Spinal cord (tissue), 10 donors: ENCODE measurements around the gene ATP6V1B1. TPM values are rescaled to one million over a fixed set of nuclear protein-coding genes. Genes with fewer than 3 reads are reported as not detected.
A peak's percentile ranks its signal among the peaks of the same experiment; 100 is the strongest.

Source experiments
- DNase-seq, 6 donors: peaks; one replicate each; pipeline versions ENCODE4 v3.0.0 to v3.0.0-alpha.2; 2013 to 2015; ENCODE audit warnings: low spot score in 6 of 6, low read depth in 4 of 6
- H3K27ac ChIP-seq: one replicate; pipeline ENCODE4 v1.5.1; 2013; ENCODE audit warnings: low read depth, low read length, control low read depth
- H3K27me3 ChIP-seq: one replicate; pipeline ENCODE4 v1.6.1; 2013; ENCODE audit warnings: low read length; ENCODE audit not compliant: control insufficient read depth, insufficient read depth
- H3K36me3 ChIP-seq: one replicate; pipeline ENCODE4 v1.6.1; 2013; ENCODE audit warnings: low read length; ENCODE audit not compliant: control insufficient read depth, insufficient read depth
- H3K4me1 ChIP-seq: one replicate; pipeline ENCODE4 v1.6.1; 2013; ENCODE audit warnings: low read length; ENCODE audit not compliant: control insufficient read depth, insufficient read depth
- H3K4me3 ChIP-seq: one replicate; pipeline ENCODE4 v1.5.1; 2013; ENCODE audit warnings: low read depth, low read length, control low read depth
- H3K9me3 ChIP-seq: one replicate; pipeline ENCODE4 v1.6.1; 2013; ENCODE audit warnings: low read length; ENCODE audit not compliant: control insufficient read depth, insufficient read depth
- WGBS: methylation state at CpG from one replicate; pipeline ENCODE4 v1.1.5; 2013; ENCODE audit warnings: missing lambda C conversion rate; ENCODE audit not compliant: insufficient coverage; 5-methylcytosine and 5-hydroxymethylcytosine counted together
- polyA plus RNA-seq, 2 donors: library from polyadenylated mRNA; unstranded; fragments of 120-200 nt; gene quantifications; one replicate each; pipeline ENCODE4 v1.2.1, GENCODE V29; 2013; ENCODE audit not compliant: insufficient read length in 2 of 2
- total RNA-seq, 2 donors: library from RNA; depleted of rRNA in 1 of 2; stranded (reverse); fragments of 120-200 nt in 1 of 2; fragments of >200 nt in 1 of 2; gene quantifications; one replicate each; pipeline versions ENCODE4 v1.2.3 to v1.2.4, GENCODE V29; 2013 to 2014
- donor health status: healthy.

The ATP6V1B1 gene
- total and polyA plus RNA-seq, 4 donors: 0.39 to 0.59 (median 0.40) TPM; not detected in 1

GRCh38 chr2:70906439-70907005, 29.2 kb upstream of the ATP6V1B1 start:
- Histone ChIP-seq H3K27ac (no peak overlapping the region), H3K36me3 (no peaks in the 10 kb centered on the region), H3K4me1 (peaks cover 22% of the 10 kb centered on the region), H3K27me3 (peaks cover 87% of the 10 kb centered on the region), H3K4me3 (no peak overlapping the region), H3K9me3 (no peaks in the 10 kb centered on the region)
- WGBS: 17% methylated on average over 14 of the region's 16 CpGs
- DNase-seq: no peak

GRCh38 chr2:70907130-70908057, 28.3 kb upstream of the ATP6V1B1 start:
- Histone ChIP-seq H3K27ac (no peak overlapping the region), H3K4me1 (peaks cover 16% of the 10 kb centered on the region), H3K27me3 (peaks cover 86% of the 10 kb centered on the region), H3K4me3 (peak overlapping the region; percentile 9), H3K9me3 (no peaks in the 10 kb centered on the region), H3K36me3 (no peaks in the 10 kb centered on the region)
- WGBS: 7% methylated on average over 35 of the region's 40 CpGs
- DNase-seq: peak in 1 of 6 donors; percentile 33

GRCh38 chr2:70916291-70916690, 19.4 kb upstream of the ATP6V1B1 start:
- H3K9me3 ChIP-seq: no peaks in the 10 kb centered on the region
- no peak for DNase-seq
- H3K36me3 ChIP-seq: no peaks in the 10 kb centered on the region
- H3K4me3 ChIP-seq: no peak overlapping the region
- no peaks in the 10 kb centered on the region for H3K4me1 ChIP-seq
- peaks cover 21% of the 10 kb centered on the region for H3K27me3 ChIP-seq
- H3K27ac ChIP-seq: no peak overlapping the region

- Histone ChIP-seq H3K27ac (no peak overlapping the region), H3K4me3 (no peak overlapping the region), H3K9me3 (no peaks in the 10 kb centered on the region), H3K36me3 (no peaks in the 10 kb centered on the region), H3K4me1 (peaks cover 7% of the 10 kb centered on the region), H3K27me3 (peaks cover 4% of the 10 kb centered on the region)
- DNase-seq: no peak
- 77% methylated on average over 2 of the region's 2 CpGs for WGBS
These were observed 17.7 kb upstream of the ATP6V1B1 start for GRCh38 chr2:70918016-70918415.

GRCh38 chr2:70919672-70920366, 15.9 kb upstream of the ATP6V1B1 start:
- Histone ChIP-seq H3K27me3 (no peaks in the 10 kb centered on the region), H3K4me3 (no peak overlapping the region), H3K27ac (no peak overlapping the region), H3K9me3 (no peaks in the 10 kb centered on the region), H3K36me3 (no peaks in the 10 kb centered on the region), H3K4me1 (peaks cover 7% of the 10 kb centered on the region)
- DNase-seq: peak in 5 of 6 donors; percentile 39 to 84 (median 62)
- whole genome bisulfite sequencing: 21% methylated on average over 10 of the region's 16 CpGs

- no peaks in the 10 kb centered on the region for H3K36me3 ChIP-seq
- H3K27ac ChIP-seq: no peak overlapping the region
- no peaks in the 10 kb centered on the region for H3K9me3 ChIP-seq
- DNase-seq: no peak
- H3K4me3 ChIP-seq: no peak overlapping the region
- WGBS: 86% methylated on average over 3 of the region's 3 CpGs
- H3K4me1 ChIP-seq: peaks cover 7% of the 10 kb centered on the region
- no peaks in the 10 kb centered on the region for H3K27me3 ChIP-seq
These were observed 15.4 kb upstream of the ATP6V1B1 start for GRCh38 chr2:70920367-70920715.

GRCh38 chr2:70921031-70921430, 14.7 kb upstream of the ATP6V1B1 start:
- no peaks in the 10 kb centered on the region for H3K27me3 ChIP-seq
- H3K4me1 ChIP-seq: peaks cover 7% of the 10 kb centered on the region
- DNase-seq: no peak
- H3K9me3 ChIP-seq: no peaks in the 10 kb centered on the region
- 94% methylated on average over 12 of the region's 12 CpGs for WGBS
- no peak overlapping the region for H3K27ac ChIP-seq
- no peaks in the 10 kb centered on the region for H3K36me3 ChIP-seq
- H3K4me3 ChIP-seq: no peak overlapping the region

GRCh38 chr2:70921839-70922234, 13.9 kb upstream of the ATP6V1B1 start:
- Histone ChIP-seq H3K9me3 (no peaks in the 10 kb centered on the region), H3K27me3 (peaks cover 4% of the 10 kb centered on the region), H3K4me1 (peaks cover 7% of the 10 kb centered on the region), H3K36me3 (no peaks in the 10 kb centered on the region), H3K27ac (no peak overlapping the region), H3K4me3 (no peak overlapping the region)
- no peak for DNase-seq
- WGBS: 28% methylated on average over 2 of the region's 2 CpGs

- peaks cover 7% of the 10 kb centered on the region for H3K4me1 ChIP-seq
- 27% methylated on average over 5 of the region's 18 CpGs for WGBS
- no peak for DNase-seq
- no peaks in the 10 kb centered on the region for H3K9me3 ChIP-seq
- peaks cover 4% of the 10 kb centered on the region for H3K27me3 ChIP-seq
- H3K36me3 ChIP-seq: no peaks in the 10 kb centered on the region
- H3K27ac ChIP-seq: no peak overlapping the region
- no peak overlapping the region for H3K4me3 ChIP-seq
These were observed 13.2 kb upstream of the ATP6V1B1 start for GRCh38 chr2:70922235-70923234.
